GM12878 (cell line): Measurements from ENCODE around the gene COQ6. TPM values are rescaled to one million over a fixed set of nuclear protein-coding genes. Genes with fewer than 3 reads are reported as not detected.

Experiments
- ATAC-seq: fragments of 200-7000 bp; cut with Tn5 transposase; 3 replicates; pipeline ENCODE4 v1.9.1; 2020; ENCODE audit warnings: mild to moderate bottlenecking, moderate library complexity
- BruUV-seq: library from RNA; stranded (reverse); fragments of 400-500 nt; replicated peaks from 2 replicates; lab custom pipeline; 2021; lab: Mats Ljungman, UMichigan
- CTCF ChIA-PET: fragments of 300-600 bp; sonication (Branson Sonifier 250); formaldehyde crosslinking; extraction: SDS; loops from one replicate; lab custom pipeline; 2021; ENCODE audit warnings: inconsistent platforms; lab: Yijun Ruan, JAX
- POLR2A ChIA-PET: fragments of 350-600 bp; formaldehyde crosslinking; extraction: SDS; loops from one replicate; lab custom pipeline; 2021; ENCODE audit warnings: inconsistent platforms; lab: Charles Lee
- RAD21 ChIA-PET: fragments of 300-600 bp; sonication (Branson Sonifier 250); formaldehyde crosslinking; loops from one replicate; lab custom pipeline; 2023; ENCODE audit warnings: antibody characterized with exemption; ENCODE audit not compliant: unreplicated experiment; lab: Charles Lee
- SMC1A ChIA-PET: fragments of 300-600 bp; sonication (Branson Sonifier 250); formaldehyde crosslinking; loops from one replicate; lab custom pipeline; 2023; ENCODE audit not compliant: unreplicated experiment, uncharacterized antibody; lab: Charles Lee
- DNase-seq: peaks from one replicate; pipeline ENCODE4 v3.0.0-alpha.2; 2011; ENCODE audit warnings: low read depth, low spot score
- FAIRE-seq: peaks from 3 replicates; lab custom pipeline; 2011; peaks lifted over from hg19 to GRCh38; lab: Jason Lieb, UNC
- H2AFZ ChIP-seq: 2 replicates; pipeline ENCODE4 v1.6.0; 2011; ENCODE audit warnings: low read depth, low read length, control low read depth; ENCODE audit not compliant: control insufficient read depth
- H3K27ac ChIP-seq: 2 replicates; pipeline ENCODE4 v1.5.1; 2011; ENCODE audit warnings: control low read depth; ENCODE audit not compliant: control insufficient read depth, insufficient read depth
- H3K27me3 ChIP-seq, 2 experiments: replicated peaks in 1 of 2; 2 replicates each; pipeline versions ENCODE4 v1.6.0 to v1.6.1; 2011; ENCODE audit warnings: low read length in 1 of 2; ENCODE audit not compliant: control insufficient read depth in 2 of 2, insufficient read depth in 2 of 2
- H3K36me3 ChIP-seq, 2 experiments: 2 replicates each; pipeline ENCODE4 v1.5.1; 2011; ENCODE audit warnings: low read length in 1 of 2; ENCODE audit not compliant: control insufficient read depth in 2 of 2, insufficient read depth in 2 of 2
- H3K4me1 ChIP-seq: 2 replicates; pipeline ENCODE4 v1.6.1; 2011; ENCODE audit warnings: mild to moderate bottlenecking, low read length, moderate library complexity, mixed read lengths; ENCODE audit not compliant: control insufficient read depth, insufficient read depth
- H3K4me2 ChIP-seq: 2 replicates; pipeline ENCODE4 v1.6.0; 2011; ENCODE audit warnings: control low read depth; ENCODE audit not compliant: control insufficient read depth, insufficient read depth
- H3K4me3 ChIP-seq: fragments of 200-600 bp; sonication (generic); 2 replicates; pipeline ENCODE4 v1.5.1; 2016
- H3K79me2 ChIP-seq: 2 replicates; pipeline ENCODE4 v1.6.0; 2011; ENCODE audit warnings: low read length; ENCODE audit not compliant: control insufficient read depth, insufficient read depth
- H3K9ac ChIP-seq: 2 replicates; pipeline ENCODE4 v1.8.0; 2011; ENCODE audit warnings: low read length, control low read depth, mixed read lengths; ENCODE audit not compliant: control insufficient read depth, insufficient read depth
- H3K9me3 ChIP-seq: replicated peaks from 3 replicates; pipeline ENCODE4 v1.5.1; 2011; ENCODE audit warnings: mild to moderate bottlenecking, low read length; ENCODE audit not compliant: control insufficient read depth, insufficient read depth
- H4K20me1 ChIP-seq: 2 replicates; pipeline ENCODE4 v1.6.0; 2011; ENCODE audit not compliant: control insufficient read depth, insufficient read depth
- BCL11A ChIP-seq: IDR thresholded peaks from 2 replicates; pipeline ENCODE4 v1.6.1; 2011; ENCODE audit warnings: low read depth, low read length
- CHD2 ChIP-seq: IDR thresholded peaks from 2 replicates; pipeline ENCODE4 v1.6.1; 2011; ENCODE audit warnings: low read depth, low read length, improper control_type of control experiment, borderline replicate concordance
- CREM ChIP-seq: IDR thresholded peaks from 2 replicates; pipeline ENCODE4 v1.6.1; 2014; ENCODE audit warnings: antibody characterized with exemption, low read depth
- HDAC2 ChIP-seq: fragments of 200-600 bp; sonication (generic); IDR thresholded peaks from 2 replicates; pipeline ENCODE4 v1.6.1; 2017
- HDAC6 ChIP-seq: fragments of 200-600 bp; sonication (generic); IDR thresholded peaks from one replicate; pipeline ENCODE4 v1.8.0; 2017; ENCODE audit warnings: antibody characterized with exemption; ENCODE audit not compliant: unreplicated experiment
- IKZF1 ChIP-seq: fragments of 450-650 bp; conservative IDR thresholded peaks from 2 replicates; pipeline ENCODE4 v1.6.1; 2017; ENCODE audit warnings: antibody characterized with exemption, mild to moderate bottlenecking
- IRF4 ChIP-seq: IDR thresholded peaks from 2 replicates; pipeline ENCODE4 v1.6.1; 2011; ENCODE audit warnings: low read depth, low read length
- JUNB ChIP-seq: IDR thresholded peaks from 2 replicates; pipeline ENCODE4 v1.6.1; 2016; ENCODE audit warnings: antibody characterized with exemption, mild to moderate bottlenecking
- MEF2B ChIP-seq: fragments of 450-650 bp; IDR thresholded peaks from 2 replicates; pipeline ENCODE4 v1.6.1; 2018; ENCODE audit warnings: mild to moderate bottlenecking, moderate library complexity; ENCODE audit not compliant: partially characterized antibody, poor library complexity, severe bottlenecking
- MYC ChIP-seq: IDR thresholded peaks from 2 replicates; pipeline ENCODE4 v1.6.1; 2011; ENCODE audit warnings: mild to moderate bottlenecking, low read length, moderate library complexity, inconsistent platforms; ENCODE audit not compliant: insufficient read depth, insufficient replicate concordance, insufficient read length, severe bottlenecking
- NFYA ChIP-seq: IDR thresholded peaks from 2 replicates; pipeline ENCODE4 v1.6.1; 2011; ENCODE audit warnings: low read depth, mild to moderate bottlenecking, low read length, improper control_type of control experiment, borderline replicate concordance
- NFYB ChIP-seq: IDR thresholded peaks from 2 replicates; pipeline ENCODE4 v1.6.1; 2011; ENCODE audit warnings: low read depth, mild to moderate bottlenecking, low read length, improper control_type of control experiment, moderate library complexity; ENCODE audit not compliant: insufficient read depth
- POU2F2 ChIP-seq: IDR thresholded peaks from 3 replicates; pipeline ENCODE4 v1.6.1; 2011; ENCODE audit warnings: low read depth, mild to moderate bottlenecking, low read length, borderline replicate concordance
- SRF ChIP-seq, 2 experiments: IDR thresholded peaks; 2 replicates each; pipeline ENCODE4 v1.6.1; 2011; ENCODE audit warnings: low read depth in 2 of 2, low read length in 2 of 2, mild to moderate bottlenecking in 1 of 2, moderate library complexity in 1 of 2
- YBX1 ChIP-seq: fragments of 450-650 bp; IDR thresholded peaks from 2 replicates; pipeline ENCODE4 v1.6.1; 2016; ENCODE audit warnings: antibody characterized with exemption
- ZNF217 ChIP-seq: fragments of 450-650 bp; IDR thresholded peaks from 2 replicates; pipeline ENCODE4 v1.6.1; 2017; ENCODE audit warnings: antibody characterized with exemption, mild to moderate bottlenecking
- WGBS: methylation state at CpG from one replicate; pipeline ENCODE4 v1.1.6; 2016; ENCODE audit warnings: low lambda C conversion rate; ENCODE audit not compliant: insufficient replicate concordance, insufficient coverage; ENCODE audit errors: missing lambda C conversion rate; 5-methylcytosine and 5-hydroxymethylcytosine counted together
- in situ Hi-C: fragments of 300-500 bp; cut with MboI; formaldehyde crosslinking; loops from 9 replicates; pipeline ENCODE4 v1.14.3; 2018; ENCODE audit warnings: mixed read lengths
- intact Hi-C: fragments of 100-400 bp; cut with micrococcal nuclease; formaldehyde crosslinking; loops from one replicate; pipeline ENCODE4 v1.14.2; 2022; ENCODE audit not compliant: unreplicated experiment
- polyA plus RNA-seq, 11 experiments: library from polyadenylated mRNA; depleted of rRNA in 4 of 11; unstranded in 6 of 11; stranded (reverse) in 5 of 11; fragments of >200 nt; fragmentation: Nextera tagmentation in 4 of 11; fragmentation: Illumina TruSeq in 1 of 11; extraction: Ambion mirVana in 4 of 11; extraction: Trizol in 1 of 11; gene quantifications; 1 replicate in 1 of 11; 2 replicates in 10 of 11; pipeline versions ENCODE4 v1.2.1 to v1.2.3, GENCODE V29; 2011 to 2016; ENCODE audit warnings: inconsistent platforms in 2 of 11, missing spikeins in 2 of 11, low read depth in 1 of 11
- total RNA-seq, 4 experiments: library from RNA; depleted of rRNA in 3 of 4; stranded (reverse); fragments of >200 nt in 3 of 4; fragmentation: Illumina TruSeq in 1 of 4; extraction: Trizol in 1 of 4; gene quantifications; 2 replicates each; pipeline versions ENCODE4 v1.2.1 to v1.2.3, GENCODE V29; 2013 to 2021
- TF ChIP-seq, protein P1 (sequence below): fragments of 450-650 bp; formaldehyde crosslinking; IDR thresholded peaks from 2 replicates; pipeline ENCODE4 v1.4.0; 2022; ENCODE audit warnings: mild to moderate bottlenecking, moderate library complexity
- TF ChIP-seq, protein P2 (sequence below): IDR thresholded peaks from 2 replicates; pipeline ENCODE4 v1.6.1; 2011; ENCODE audit warnings: borderline replicate concordance, low read depth, mild to moderate bottlenecking, moderate library complexity, low read length; ENCODE audit not compliant: insufficient read depth, poor library complexity, severe bottlenecking

COQ6 gene
- total and polyA plus RNA-seq, 10 of the 15 experiments (the other 5 are each of a cell fraction or from before 2014, with no cell fraction given): 5.4 to 45.5 (median 19.1) TPM

DNA sequence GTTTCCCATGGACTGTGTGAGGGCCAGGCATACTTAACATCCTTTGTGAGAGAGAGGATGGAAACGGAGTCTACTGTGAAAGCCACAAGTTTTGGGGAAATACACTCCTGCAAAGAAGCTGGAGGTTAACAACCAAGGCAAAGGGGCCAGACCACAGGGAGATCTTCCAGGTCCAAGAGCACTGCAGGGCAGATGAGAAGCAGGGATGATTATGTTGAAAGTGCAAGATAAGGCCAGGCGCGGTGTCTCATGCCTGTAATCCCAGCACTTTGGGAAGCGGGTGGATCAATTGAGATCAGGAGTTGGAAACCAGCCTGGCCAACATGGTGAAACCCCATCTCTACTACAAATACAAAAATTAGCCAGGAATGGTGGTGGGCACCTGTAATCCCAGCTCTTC lies 15.1 kb downstream of the COQ6 start (continued):
- TF ChIP-seq, protein P1, sequence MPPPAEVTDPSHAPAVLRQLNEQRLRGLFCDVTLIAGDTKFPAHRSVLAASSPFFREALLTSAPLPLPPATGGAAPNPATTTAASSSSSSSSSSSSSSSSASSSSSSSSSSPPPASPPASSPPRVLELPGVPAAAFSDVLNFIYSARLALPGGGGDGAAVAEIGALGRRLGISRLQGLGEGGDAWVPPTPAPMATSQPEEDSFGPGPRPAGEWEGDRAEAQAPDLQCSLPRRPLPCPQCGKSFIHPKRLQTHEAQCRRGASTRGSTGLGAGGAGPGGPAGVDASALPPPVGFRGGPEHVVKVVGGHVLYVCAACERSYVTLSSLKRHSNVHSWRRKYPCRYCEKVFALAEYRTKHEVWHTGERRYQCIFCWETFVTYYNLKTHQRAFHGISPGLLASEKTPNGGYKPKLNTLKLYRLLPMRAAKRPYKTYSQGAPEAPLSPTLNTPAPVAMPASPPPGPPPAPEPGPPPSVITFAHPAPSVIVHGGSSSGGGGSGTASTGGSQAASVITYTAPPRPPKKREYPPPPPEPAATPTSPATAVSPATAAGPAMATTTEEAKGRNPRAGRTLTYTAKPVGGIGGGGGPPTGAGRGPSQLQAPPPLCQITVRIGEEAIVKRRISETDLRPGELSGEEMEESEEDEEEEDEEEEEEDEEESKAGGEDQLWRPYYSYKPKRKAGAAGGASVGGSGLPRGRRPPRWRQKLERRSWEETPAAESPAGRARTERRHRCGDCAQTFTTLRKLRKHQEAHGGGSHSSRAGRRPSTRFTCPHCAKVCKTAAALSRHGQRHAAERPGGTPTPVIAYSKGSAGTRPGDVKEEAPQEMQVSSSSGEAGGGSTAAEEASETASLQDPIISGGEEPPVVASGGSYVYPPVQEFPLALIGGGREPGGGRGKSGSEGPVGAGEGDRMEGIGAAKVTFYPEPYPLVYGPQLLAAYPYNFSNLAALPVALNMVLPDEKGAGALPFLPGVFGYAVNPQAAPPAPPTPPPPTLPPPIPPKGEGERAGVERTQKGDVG (CRISPR knock-in tag): no peak
- no peak for TF ChIP-seq NFYB
- TF ChIP-seq IRF4: no peak
- TF ChIP-seq CHD2: no peak
- no peak for TF ChIP-seq CREM
- TF ChIP-seq HDAC2: no peak
- no peak for TF ChIP-seq MEF2B

DNA sequence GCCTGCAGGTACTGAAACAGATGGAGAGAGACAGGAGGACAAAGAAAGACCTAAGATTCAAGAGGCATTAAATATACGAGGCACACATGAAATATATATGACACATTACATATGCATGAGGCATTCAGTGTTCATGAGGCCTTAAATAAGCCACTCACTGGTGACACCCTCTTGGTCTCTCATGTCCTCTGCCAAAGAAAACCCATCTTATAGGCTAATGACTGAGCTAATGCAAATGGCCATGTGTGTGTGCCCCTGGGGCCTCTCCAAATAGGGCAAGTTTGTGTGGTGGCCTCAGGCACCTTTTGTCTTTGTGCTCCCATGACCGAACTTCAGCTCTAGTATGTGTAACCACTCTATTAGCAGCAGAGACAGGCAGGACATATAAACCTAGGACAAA lies 18.8 kb downstream of the COQ6 start:
- no peak for DNase-seq
- H3K27ac ChIP-seq: no peak overlapping the region
- no peaks in the 10 kb centered on the region; the same call in 1 of the 2 replicates for H4K20me1 ChIP-seq
- no peaks in the 10 kb centered on the region for H3K9me3 ChIP-seq
- H3K4me3 ChIP-seq: no peak overlapping the region
- intact Hi-C loops: no loop called here
- ChIA-PET CTCF (interaction anchor here (0.7 to 0.9 kb wide), 2 partner anchors 11 to 237 kb away, joined by 3 to 4 read pairs; no protein-coding TSS in a partner anchor), SMC1A (no interaction called here), POLR2A (interaction anchor here (1.1 kb wide), 1 partner anchor 35 kb away, joined by 3 read pairs; no protein-coding TSS in a partner anchor), RAD21 (no interaction called here)
- WGBS: 52% methylated on average over 2 of the region's 2 CpGs
- no peak overlapping the region for H3K4me2 ChIP-seq
- no peaks in the 10 kb centered on the region for H3K79me2 ChIP-seq
- no peaks in the 10 kb centered on the region for H3K4me1 ChIP-seq
- H3K27me3 ChIP-seq: no peaks in the 10 kb centered on the region
- no peak overlapping the region for H3K9ac ChIP-seq
- BruUV-seq: no TSS peak
- no peak for ATAC-seq
- FAIRE-seq: no peak
- H2AFZ ChIP-seq: no peak overlapping the region
- in situ Hi-C loops: no loop called here
- peaks cover 4 to 14% of the 10 kb centered on the region in 2 experiments; a peak in 3 of 4 replicates for H3K36me3 ChIP-seq
- TF ChIP-seq NFYA (no peak), POU2F2 (no peak), SRF (IDR thresholded peaks at IDR 0.05; ENCODE audit: low read depth in 2 of 2, low read length in 2 of 2) (no peak), JUNB (no peak), YBX1 (no peak), NFYB (no peak), CREM (no peak), MYC (no peak), BCL11A (no peak), IKZF1 (no peak), ZNF217 (no peak), HDAC6 (no peak)
- TF ChIP-seq, protein P2, sequence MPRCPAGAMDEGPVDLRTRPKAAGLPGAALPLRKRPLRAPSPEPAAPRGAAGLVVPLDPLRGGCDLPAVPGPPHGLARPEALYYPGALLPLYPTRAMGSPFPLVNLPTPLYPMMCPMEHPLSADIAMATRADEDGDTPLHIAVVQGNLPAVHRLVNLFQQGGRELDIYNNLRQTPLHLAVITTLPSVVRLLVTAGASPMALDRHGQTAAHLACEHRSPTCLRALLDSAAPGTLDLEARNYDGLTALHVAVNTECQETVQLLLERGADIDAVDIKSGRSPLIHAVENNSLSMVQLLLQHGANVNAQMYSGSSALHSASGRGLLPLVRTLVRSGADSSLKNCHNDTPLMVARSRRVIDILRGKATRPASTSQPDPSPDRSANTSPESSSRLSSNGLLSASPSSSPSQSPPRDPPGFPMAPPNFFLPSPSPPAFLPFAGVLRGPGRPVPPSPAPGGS: no peak
